Activated CD4-positive, CD25-positive, alpha-beta regulatory T cell treated with anti-CD3 and anti-CD28 coated beads, Interleukin-2, amount 50 U/mL, for 72 hours (primary cell): ENCODE data around the gene NHSL2.
"Not testable (repeated sequence)": the region's sequence is repeated elsewhere in the genome, so short reads cannot be mapped to it uniquely, and the experiment has no call there.

Source experiments
- DNase-seq: peaks from one replicate; pipeline ENCODE4 v3.0.0; 2021

Gene NHSL2

GRCh38 chrX:71910643-71910985 lies at the start of gene NHSL2:
TSS of gene NHSL2 (plus strand) at chrX:71910845.
- DNase-seq = no peak

GRCh38 chrX:71867680-71868079 lies 43.0 kb upstream of the NHSL2 start:
- no peak for DNase-seq

GRCh38 chrX:71869566-71869965 lies 41.1 kb upstream of the NHSL2 start:
- not testable (repeated sequence) for DNase-seq

DNA sequence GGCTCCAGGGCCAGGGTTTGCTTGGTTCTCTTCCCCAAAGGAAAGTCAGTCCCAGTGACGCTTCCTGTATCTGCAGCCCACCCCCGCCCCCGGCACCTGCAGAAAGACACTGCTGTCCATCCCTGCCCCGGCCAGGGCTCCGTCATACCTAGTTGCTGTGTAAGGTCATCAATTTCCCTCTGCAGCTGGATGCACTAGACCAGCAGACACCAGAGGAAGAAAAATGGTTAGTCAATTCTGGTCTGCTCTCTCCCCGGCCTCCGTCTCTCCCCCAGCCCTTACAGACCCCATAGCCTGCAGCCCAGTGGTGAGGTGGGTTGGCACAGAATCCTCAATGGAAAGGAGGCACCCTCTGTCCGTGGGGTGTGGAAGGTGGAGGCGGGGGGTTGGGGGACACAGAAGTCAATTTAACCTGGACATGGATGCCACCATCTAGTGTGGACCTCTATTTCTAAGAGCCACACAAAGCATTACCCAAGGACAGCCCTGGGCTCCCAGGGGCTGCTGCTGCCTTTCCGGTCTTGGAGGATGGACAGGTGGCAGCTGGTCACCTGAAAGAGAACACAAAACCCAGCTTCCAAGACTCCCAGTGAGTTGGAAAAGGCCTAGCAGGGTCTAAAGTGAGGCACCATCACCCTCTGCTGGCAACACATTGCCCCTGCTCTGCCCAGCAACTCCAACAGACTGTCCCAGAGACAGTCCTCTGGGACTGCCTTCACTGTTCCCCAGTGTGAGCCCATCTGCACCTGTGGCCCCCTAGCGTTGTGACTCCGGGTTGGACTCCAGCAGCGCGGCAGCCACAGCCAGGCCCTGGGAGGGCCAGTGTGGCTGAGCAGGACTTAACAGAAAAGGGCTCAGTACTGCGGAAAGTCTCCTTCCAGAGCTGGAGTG lies 40.2 kb upstream of the NHSL2 start:
- DNase-seq = no peak

DNA sequence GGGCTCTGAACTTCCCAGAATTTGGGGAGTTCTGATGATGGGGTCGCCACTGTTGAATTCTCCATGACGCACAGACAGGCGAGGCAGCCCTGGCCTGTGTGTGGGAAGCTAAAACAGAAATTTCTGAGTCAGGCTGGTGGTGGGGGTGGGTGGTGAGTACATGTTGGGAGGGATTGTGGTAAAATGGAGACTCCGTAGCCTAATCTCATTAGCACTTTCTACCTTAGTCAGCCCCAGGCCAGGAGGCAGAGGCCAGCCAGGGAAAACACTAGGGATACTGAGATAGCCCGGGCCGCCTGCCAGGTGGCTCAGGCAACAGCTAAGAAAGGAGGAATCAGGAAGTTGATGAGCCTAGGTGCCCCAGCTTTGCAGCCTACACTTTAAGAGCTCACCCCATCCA lies 39.3 kb upstream of the NHSL2 start:
- DNase-seq = no peak

DNA sequence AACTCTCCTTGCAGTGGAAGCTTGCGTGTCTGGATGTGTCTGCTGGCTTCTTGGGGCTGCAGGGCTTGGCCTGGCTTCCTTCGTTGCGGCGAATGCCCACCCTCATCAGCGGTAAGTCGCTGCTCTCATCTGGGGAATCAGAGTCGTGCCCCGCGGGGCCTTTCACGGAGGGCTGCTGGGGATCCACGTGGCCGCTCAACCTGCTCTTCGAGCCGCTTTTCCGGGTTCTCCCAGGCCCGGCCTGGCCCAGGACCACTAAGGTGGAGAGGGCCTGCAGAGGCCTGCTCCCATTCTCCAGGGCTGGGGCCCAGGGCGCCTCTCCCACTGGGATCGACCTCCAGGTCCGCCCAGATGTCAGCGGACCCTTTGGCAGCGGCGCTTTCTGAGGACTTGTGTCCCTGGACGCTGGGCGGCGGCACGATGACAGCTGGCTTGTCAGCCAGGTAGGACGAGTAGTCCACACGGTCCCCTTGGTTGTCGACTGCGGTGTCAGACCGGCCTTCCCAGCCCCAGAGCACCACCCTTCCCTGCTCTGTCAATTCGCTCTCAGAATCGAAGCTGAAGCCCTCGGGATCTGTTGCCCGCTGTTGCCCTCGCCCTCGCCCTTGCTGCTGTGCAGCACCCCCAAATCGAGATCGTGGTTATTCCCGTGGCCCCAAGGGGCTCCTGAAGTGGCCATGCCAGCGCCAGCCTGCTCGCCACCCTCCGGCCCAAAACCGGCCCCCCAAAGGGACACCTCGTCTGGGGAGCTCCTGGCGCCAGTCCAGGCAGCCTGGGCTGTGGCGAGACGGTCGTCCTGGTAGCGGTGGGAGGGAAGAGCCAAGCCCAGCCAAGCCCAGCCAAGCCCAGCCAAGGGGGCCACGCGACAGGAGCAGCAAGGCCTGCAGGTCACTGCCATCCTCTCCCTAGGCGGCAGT lies 37.8 kb upstream of the NHSL2 start:
- DNase-seq = no peak

DNA sequence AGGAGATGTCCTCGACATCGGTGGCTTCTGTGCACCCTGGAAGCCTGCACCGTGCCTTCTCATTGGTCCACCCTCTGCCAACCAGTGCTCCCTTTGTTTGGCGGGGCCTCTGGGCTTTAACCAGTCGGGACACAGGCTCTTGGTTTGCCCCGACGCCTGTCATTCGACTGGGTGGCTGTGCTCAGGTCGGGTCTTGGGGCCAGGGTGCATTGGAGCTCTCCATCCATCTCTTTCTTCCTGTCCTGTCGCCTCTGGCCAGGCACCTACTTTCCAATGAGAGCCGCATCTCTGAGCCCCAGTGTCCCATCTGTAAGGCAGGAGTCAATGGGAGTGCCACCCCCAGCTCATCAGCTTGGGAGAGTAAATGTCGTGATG lies 37.2 kb upstream of the NHSL2 start:
- DNase-seq = no peak

- DNase-seq = not testable (repeated sequence)
Observed at GRCh38 chrX:71876841-71877240, 33.8 kb upstream of the NHSL2 start.

DNA sequence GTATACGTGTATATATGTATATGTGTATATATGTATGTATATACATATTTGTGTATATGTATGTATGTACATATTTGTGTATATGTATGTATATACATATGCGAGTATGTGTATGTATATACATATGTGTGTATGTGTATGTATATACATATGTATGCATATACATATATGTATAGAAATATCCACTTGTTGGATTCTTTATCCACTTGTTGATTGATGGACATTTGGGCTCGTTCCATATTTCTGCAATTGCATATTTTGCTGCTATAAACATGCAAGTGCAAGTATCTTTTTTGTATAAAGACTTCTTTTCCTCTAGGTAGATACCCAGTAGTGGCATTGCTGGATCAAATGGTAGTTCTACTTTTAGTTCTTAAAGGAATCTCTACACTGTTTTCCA lies 25.5 kb upstream of the NHSL2 start:
- DNase-seq = no peak

DNA sequence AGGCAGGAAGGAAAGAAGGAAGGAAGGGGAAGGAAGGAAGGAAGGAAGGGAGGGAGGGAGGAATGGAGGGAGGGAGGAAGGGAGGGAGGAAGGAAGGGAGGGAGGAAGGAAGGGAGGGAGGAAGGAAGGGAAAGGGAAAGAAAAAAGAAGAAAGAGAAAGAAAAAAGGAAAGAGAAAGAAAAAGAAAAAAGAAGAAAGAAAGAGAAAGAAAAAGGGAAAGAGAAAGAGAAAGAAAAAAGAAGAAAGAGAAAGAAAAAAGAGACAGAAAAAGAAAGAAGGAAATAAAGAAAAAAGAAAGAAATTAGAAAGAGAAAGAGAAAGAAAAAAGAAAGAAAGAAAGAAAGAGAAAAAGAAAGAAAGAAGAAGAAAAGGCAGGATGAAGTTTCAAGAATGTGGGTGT lies 15.0 kb upstream of the NHSL2 start:
- DNase-seq = no peak

DNA sequence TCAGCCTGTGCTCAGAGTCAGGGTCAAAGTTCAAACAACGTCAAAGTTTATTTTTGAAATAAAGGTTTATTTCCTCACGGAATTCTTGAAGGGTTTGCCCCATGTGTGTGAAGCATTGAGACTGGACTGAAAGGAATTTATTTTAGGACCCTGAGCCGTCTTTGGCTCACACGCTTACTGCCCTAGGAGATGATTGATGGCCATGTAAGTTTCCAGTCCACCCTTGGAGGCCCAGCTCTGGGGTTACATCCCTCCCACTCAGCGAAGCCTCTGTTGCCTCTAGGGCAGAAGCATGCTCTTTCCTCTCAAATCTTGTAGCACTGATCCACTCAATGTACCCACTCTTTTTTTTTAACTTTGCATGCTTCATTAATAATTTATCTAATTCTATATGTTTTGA lies 4.5 kb upstream of the NHSL2 start:
- DNase-seq = no peak

DNA sequence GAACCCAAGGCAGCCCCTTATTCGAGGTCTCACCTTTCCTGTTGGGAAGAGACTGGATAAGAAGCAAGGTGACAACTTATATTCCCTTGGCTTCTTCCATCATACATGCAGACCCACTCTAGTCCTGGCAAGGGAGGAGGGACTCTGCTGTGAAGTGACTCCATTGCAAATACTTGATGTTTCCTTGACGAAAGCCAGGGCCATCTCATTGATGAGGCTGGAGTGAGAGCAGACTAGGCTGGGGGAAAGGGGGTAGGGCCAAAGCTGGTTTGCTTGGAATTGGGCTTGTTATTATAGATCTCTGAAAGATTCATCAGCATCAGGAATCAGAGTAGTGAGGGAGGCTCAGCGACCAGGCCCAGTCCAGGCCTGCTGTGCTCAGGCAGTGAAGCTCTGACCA lies 2.3 kb upstream of the NHSL2 start:
- DNase-seq = no peak

GRCh38 chrX:71909956-71910355 lies 689 bp upstream of the NHSL2 start:
- no peak for DNase-seq

DNA sequence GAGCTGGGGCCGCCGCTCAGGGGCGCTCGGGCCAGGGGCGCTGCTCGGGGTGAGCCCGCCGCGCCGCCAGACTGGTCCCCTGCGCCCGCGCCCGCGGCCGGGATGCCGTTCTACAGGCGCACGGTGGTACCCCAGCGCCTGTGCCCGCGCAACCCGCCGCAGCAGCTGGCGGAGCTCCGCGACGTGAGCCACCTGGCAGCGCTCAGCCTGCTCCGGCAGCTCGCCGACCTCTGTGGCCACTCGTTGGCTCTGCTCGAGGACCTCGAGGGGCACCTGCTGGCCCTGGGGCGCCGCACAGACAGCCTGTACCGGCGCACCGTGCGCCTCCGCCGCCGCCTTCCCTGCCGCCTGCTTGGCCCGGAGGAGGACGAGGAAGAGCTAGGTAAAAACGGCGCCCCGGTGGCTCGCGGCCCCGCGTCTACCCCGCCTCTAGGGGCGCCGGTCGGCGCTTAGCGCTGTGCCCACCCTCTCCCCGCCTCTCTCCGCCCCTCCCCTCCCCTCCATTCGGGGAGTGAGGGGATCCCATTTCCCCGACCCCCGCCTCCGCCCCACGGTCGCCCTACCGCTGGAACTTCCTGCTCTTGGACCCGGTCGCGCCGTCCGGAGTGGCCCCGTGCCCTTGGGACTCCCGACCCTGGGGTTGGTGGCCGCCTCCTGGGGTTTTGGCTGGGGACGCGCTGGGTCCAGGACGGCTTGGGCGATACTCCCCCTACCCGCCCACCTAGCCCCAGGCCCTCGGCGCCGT lies 513 bp downstream of the NHSL2 start:
- DNase-seq = peak; percentile 31

DNA sequence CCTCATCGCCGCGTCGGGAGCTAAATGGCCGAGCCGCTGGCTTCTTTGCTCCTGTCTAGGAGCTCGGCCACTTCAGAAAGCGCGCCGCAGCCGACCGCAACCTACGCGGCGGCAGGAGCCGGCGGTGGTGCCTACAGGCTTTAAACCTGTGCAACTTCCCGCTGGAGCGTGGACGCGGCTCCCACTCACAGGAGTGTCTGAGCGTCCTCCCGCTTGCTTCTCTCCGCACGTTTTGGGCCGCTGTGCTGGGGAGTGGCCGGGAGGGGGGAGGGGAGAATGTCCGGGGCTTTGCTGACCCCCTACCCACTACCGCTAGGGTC lies 1.0 kb downstream of the NHSL2 start:
- DNase-seq = no peak

DNA sequence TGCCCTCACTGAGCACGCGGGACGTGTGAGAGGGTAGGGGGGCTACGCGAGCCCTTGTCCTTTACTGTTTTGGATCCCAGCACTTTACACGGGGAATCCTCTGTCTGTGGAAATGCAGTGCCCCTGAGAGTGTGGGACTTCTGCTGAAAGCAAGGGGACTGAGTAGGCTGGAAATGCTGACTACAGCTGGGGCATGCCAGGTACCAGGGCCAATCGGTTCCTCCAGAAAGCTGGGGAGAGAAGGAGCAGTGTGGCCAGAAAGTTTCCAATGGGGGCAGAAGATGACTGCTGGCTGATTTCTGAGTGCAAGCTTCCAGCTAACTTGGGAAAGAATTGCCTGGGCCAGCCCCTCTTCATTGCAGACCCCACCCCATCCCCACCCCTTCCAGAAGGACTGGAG lies 1.5 kb downstream of the NHSL2 start:
- no peak for DNase-seq

GRCh38 chrX:71913156-71913950 lies 2.7 kb downstream of the NHSL2 start:
- DNase-seq = no peak

DNA sequence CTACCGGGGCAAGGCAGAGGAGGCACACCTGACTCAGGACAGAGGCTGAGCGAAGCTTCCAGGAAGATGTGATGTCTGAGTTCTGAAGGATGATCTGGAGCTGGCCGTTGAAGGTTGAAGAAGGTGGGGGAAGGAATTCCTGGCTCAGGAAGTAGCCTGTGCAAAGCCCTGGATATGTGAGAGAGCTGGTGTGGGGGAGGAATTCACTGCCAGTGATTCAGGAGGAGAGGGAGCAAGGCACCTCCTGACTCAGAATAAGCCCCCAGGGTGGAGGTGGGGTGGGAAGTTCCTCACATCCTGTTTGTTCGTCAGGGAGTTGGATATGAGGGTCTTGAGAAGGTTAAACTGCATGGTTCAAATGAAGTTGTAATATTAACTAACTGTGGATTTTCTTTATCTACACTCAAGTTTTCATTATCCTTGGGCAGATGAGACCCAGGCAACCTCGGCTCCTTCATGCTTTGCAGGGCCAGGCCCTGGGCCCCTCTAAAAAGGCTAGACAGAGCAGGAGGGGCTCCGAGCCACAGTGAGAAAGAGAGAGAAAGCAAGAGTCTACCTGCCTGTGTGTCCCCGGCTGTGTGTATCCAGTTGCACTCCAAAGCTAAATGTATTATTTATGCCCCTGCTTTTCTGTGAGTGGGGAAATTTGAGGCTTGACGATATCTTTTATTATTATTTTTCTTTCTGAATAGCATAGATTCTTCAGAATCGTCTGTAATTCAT lies 7.1 kb downstream of the NHSL2 start:
- DNase-seq = no peak

GRCh38 chrX:71919431-71919830 lies 8.8 kb downstream of the NHSL2 start:
- DNase-seq = no peak

DNA sequence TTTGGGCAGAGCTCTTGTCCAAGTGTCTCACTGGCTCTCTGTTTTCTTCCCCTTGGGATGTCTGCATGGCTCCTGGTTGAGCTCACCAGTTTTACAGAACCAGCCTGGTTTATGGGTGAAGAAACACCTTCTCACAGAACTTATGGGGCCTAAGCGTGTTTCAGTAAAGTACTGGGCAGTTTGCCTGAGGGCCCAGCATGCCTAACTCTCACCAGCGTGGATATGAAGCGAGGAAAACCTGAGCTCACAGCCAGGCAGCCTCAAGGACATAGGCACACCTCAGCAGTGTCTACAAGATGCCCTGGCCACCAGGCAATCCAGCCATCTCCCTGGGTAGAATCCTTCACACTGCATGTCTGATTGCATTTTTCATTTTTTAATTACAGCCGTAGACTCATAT lies 9.2 kb downstream of the NHSL2 start:
- DNase-seq = no peak

GRCh38 chrX:71922686-71923085 lies 12.0 kb downstream of the NHSL2 start:
- no peak for DNase-seq

- no peak for DNase-seq
Observed at GRCh38 chrX:71923516-71923915, 12.9 kb downstream of the NHSL2 start.
